ENCODE results near the gene CCSER2.

The CCSER2 gene

DNA sequence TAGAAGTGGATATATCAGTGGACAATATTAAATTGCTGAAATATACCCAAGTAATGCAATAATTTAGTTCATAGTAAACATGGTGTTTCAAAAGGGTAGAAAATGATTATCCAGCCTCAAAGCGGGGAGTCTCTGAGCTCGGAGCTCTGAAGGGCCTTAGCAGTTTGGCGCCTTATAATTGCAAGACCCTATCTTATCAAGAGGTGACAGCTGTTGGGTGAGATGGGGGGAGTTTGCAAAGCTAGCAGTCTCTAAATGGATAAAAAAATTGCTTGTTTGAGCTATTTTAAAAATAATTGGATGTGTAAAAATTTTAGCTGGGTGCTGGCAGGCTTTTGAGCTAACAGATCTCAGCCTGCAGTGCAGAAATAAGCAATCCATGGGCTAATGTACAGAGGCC lies 219.2 kb downstream of the CCSER2 start:
- Histone ChIP-seq H3K27me3 (ENCODE audit: control insufficient read depth in 1 of 2, insufficient read depth in 2 of 2, low read length in 2 of 2) (peaks cover 5 to 13% of the 10 kb centered on the region in 2 donors), H3K4me1 (ENCODE audit: control insufficient read depth in 1 of 2, insufficient read depth in 2 of 2, low read length in 2 of 2) (no peaks in the 10 kb centered on the region), H3K9me3 (ENCODE audit: control insufficient read depth in 1 of 2, low read length in 2 of 2) (no peaks in the 10 kb centered on the region), H3K9ac (ENCODE audit: low read depth in 1 of 2, low read length in 2 of 2) (no peak overlapping the region), H3K27ac (ENCODE audit: low read depth, low read length) (no peak overlapping the region), H3K4me3 (ENCODE audit: low read depth in 1 of 2, low read length in 2 of 2) (no peak overlapping the region), H3K36me3 (ENCODE audit: control insufficient read depth in 1 of 2, insufficient read depth in 2 of 2, low read length in 2 of 2) (no peaks in the 10 kb centered on the region)

DNA sequence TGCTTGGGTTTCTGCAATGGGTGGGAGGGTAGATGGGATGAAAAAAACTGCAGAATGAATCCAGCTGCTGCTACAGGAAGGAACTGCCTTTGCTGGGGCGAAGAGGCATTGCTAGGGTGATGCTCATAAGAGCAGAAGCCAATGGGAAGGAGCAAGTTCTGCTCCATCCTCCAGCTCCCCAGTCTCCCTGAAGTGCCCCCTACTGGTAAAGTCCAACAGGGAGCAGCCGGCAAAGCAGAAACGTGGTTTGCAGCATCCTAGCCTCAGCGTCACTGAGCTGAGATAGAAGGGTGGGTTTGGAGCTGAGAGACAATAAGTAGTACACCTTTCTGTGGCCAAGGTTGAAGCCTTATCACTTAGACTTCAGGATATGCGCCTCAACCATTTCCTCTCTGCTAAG lies 220.5 kb downstream of the CCSER2 start:
- H3K27me3 ChIP-seq (ENCODE audit: control insufficient read depth in 1 of 2, insufficient read depth in 2 of 2, low read length in 2 of 2): peaks cover 5 to 13% of the 10 kb centered on the region in 2 donors

GRCh38 chr10:84549368-84550165 lies 221.2 kb downstream of the CCSER2 start:
- Histone ChIP-seq H3K27ac (ENCODE audit: low read depth, low read length) (no peak overlapping the region), H3K27me3 (ENCODE audit: control insufficient read depth in 1 of 2, insufficient read depth in 2 of 2, low read length in 2 of 2) (peaks cover 5 to 13% of the 10 kb centered on the region in 2 donors), H3K9me3 (ENCODE audit: control insufficient read depth in 1 of 2, low read length in 2 of 2) (no peaks in the 10 kb centered on the region), H3K4me3 (ENCODE audit: low read depth in 1 of 2, low read length in 2 of 2) (no peak overlapping the region), H3K9ac (ENCODE audit: low read depth in 1 of 2, low read length in 2 of 2) (no peak overlapping the region), H3K4me1 (ENCODE audit: control insufficient read depth in 1 of 2, insufficient read depth in 2 of 2, low read length in 2 of 2) (no peaks in the 10 kb centered on the region), H3K36me3 (ENCODE audit: control insufficient read depth in 1 of 2, insufficient read depth in 2 of 2, low read length in 2 of 2) (no peaks in the 10 kb centered on the region)

More for the DNA sequence above, 220.5 kb downstream of the CCSER2 start:
- no peaks in the 10 kb centered on the region for H3K9me3 ChIP-seq (ENCODE audit: control insufficient read depth in 1 of 2, low read length in 2 of 2)
- no peak overlapping the region for H3K4me3 ChIP-seq (ENCODE audit: low read depth in 1 of 2, low read length in 2 of 2)
- no peaks in the 10 kb centered on the region for H3K4me1 ChIP-seq (ENCODE audit: control insufficient read depth in 1 of 2, insufficient read depth in 2 of 2, low read length in 2 of 2)
- no peaks in the 10 kb centered on the region for H3K36me3 ChIP-seq (ENCODE audit: control insufficient read depth in 1 of 2, insufficient read depth in 2 of 2, low read length in 2 of 2)
- no peak overlapping the region for H3K27ac ChIP-seq (ENCODE audit: low read depth, low read length)
- no peak overlapping the region for H3K9ac ChIP-seq (ENCODE audit: low read depth in 1 of 2, low read length in 2 of 2)

DNA sequence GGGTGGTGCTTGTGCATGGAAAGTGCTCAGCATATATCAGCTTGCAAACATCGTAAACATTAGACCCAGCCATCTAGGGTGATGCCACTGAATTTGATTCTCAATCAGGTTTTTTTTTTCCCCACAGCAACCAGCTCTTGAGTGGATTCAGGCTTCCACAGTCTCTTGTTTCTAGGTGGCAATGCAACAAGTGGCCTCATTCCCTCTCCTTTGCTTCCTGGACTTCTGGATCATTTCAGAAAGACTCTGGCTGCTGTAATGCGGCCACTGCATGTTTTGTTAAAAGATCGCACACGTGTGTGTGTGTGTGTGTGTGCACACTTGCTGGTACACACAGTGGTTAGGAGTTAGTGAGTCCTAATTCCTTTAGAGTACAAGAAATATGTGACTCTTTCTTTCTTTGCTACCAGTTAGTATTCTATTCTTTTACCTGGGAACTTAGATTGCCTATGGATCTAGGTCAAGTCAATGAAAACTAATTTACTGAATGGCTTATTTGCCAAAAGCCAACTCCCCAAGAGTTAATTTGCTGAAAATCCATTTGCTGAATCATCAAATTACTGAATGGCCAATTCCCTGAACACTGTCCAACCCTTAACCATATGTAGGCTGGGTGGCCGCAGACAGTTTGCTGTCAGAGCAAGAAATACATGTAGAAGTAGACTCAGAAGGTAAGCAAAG lies 222.5 kb downstream of the CCSER2 start:
- Histone ChIP-seq H3K4me3 (ENCODE audit: low read depth in 1 of 2, low read length in 2 of 2) (no peak overlapping the region), H3K9ac (ENCODE audit: low read depth in 1 of 2, low read length in 2 of 2) (no peak overlapping the region), H3K27ac (ENCODE audit: low read depth, low read length) (no peak overlapping the region), H3K36me3 (ENCODE audit: control insufficient read depth in 1 of 2, insufficient read depth in 2 of 2, low read length in 2 of 2) (no peaks in the 10 kb centered on the region), H3K27me3 (ENCODE audit: control insufficient read depth in 1 of 2, insufficient read depth in 2 of 2, low read length in 2 of 2) (peaks cover 5 to 13% of the 10 kb centered on the region in 2 donors), H3K4me1 (ENCODE audit: control insufficient read depth in 1 of 2, insufficient read depth in 2 of 2, low read length in 2 of 2) (no peaks in the 10 kb centered on the region), H3K9me3 (ENCODE audit: control insufficient read depth in 1 of 2, low read length in 2 of 2) (no peaks in the 10 kb centered on the region)

DNA sequence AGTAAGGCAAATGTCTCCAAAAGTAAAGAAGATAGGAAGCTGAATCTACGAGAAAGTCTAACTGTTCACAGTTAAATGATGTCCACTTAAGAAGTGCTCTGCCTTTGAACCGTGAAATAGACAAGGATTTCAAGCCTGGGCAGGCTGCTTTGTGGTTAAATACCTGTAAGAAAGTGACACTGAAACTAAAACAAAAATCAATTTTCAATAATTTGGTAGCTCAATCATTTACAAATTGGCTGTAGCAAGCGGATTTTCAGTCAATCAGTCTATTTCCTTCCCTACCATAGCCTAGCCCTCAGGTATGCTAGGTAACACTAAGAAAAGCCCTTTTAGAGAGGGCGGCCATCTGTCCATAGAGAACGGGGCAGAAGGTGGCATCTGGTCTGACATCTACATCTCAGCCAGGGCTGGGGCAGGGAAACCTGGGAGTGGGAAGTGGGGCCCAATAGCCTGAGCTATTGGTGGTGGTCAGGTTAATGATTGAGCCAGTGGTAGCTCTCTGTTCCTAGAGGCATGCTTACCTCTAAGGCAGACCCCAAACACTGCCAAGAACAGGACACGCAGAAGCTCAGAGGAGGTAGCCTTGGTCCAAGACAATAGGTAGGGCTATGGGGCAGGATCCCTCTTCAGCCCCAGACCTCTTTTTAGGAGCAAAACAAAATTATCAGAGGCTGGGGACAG lies 223.2 kb downstream of the CCSER2 start:
- Histone ChIP-seq H3K27me3 (ENCODE audit: control insufficient read depth in 1 of 2, insufficient read depth in 2 of 2, low read length in 2 of 2) (peaks cover 5 to 13% of the 10 kb centered on the region in 2 donors), H3K9me3 (ENCODE audit: control insufficient read depth in 1 of 2, low read length in 2 of 2) (no peaks in the 10 kb centered on the region), H3K27ac (ENCODE audit: low read depth, low read length) (no peak overlapping the region), H3K36me3 (ENCODE audit: control insufficient read depth in 1 of 2, insufficient read depth in 2 of 2, low read length in 2 of 2) (no peaks in the 10 kb centered on the region), H3K9ac (ENCODE audit: low read depth in 1 of 2, low read length in 2 of 2) (no peak overlapping the region), H3K4me3 (ENCODE audit: low read depth in 1 of 2, low read length in 2 of 2) (no peak overlapping the region), H3K4me1 (ENCODE audit: control insufficient read depth in 1 of 2, insufficient read depth in 2 of 2, low read length in 2 of 2) (no peaks in the 10 kb centered on the region)

GRCh38 chr10:84552478-84552877 lies 224.1 kb downstream of the CCSER2 start:
- Histone ChIP-seq H3K9me3 (ENCODE audit: control insufficient read depth in 1 of 2, low read length in 2 of 2) (no peaks in the 10 kb centered on the region), H3K27me3 (ENCODE audit: control insufficient read depth in 1 of 2, insufficient read depth in 2 of 2, low read length in 2 of 2) (peaks cover 5 to 13% of the 10 kb centered on the region in 2 donors), H3K9ac (ENCODE audit: low read depth in 1 of 2, low read length in 2 of 2) (no peak overlapping the region), H3K36me3 (ENCODE audit: control insufficient read depth in 1 of 2, insufficient read depth in 2 of 2, low read length in 2 of 2) (no peaks in the 10 kb centered on the region), H3K4me1 (ENCODE audit: control insufficient read depth in 1 of 2, insufficient read depth in 2 of 2, low read length in 2 of 2) (no peaks in the 10 kb centered on the region), H3K4me3 (ENCODE audit: low read depth in 1 of 2, low read length in 2 of 2) (no peak overlapping the region), H3K27ac (ENCODE audit: low read depth, low read length) (no peak overlapping the region)

DNA sequence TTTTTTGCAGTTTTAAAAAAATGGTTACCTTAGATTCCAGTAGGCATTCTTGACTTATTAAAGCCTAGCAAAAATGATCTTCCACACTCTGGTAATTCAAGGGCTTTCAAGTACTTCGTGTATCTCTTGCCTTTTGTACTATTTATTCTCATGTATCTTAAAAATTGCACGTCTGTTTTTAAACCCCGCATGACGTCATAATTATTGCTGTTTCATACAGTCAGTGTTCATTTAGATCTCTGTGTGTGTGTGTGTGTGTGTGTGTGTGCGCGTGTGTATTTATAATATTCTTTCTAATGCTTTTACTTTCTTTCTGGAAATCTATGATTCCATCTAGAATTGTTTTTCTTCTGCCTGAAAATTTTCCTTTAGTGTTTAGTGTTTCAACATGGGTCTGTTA lies 234.2 kb downstream of the CCSER2 start:
- Histone ChIP-seq H3K9me3 (ENCODE audit: control insufficient read depth in 1 of 2, low read length in 2 of 2) (no peaks in the 10 kb centered on the region), H3K4me3 (ENCODE audit: low read depth in 1 of 2, low read length in 2 of 2) (no peak overlapping the region), H3K4me1 (ENCODE audit: control insufficient read depth in 1 of 2, insufficient read depth in 2 of 2, low read length in 2 of 2) (no peaks in the 10 kb centered on the region), H3K9ac (ENCODE audit: low read depth in 1 of 2, low read length in 2 of 2) (no peak overlapping the region), H3K36me3 (ENCODE audit: control insufficient read depth in 1 of 2, insufficient read depth in 2 of 2, low read length in 2 of 2) (no peaks in the 10 kb centered on the region), H3K27ac (ENCODE audit: low read depth, low read length) (no peak overlapping the region), H3K27me3 (ENCODE audit: control insufficient read depth in 1 of 2, insufficient read depth in 2 of 2, low read length in 2 of 2) (no peaks in the 10 kb centered on the region)

DNA sequence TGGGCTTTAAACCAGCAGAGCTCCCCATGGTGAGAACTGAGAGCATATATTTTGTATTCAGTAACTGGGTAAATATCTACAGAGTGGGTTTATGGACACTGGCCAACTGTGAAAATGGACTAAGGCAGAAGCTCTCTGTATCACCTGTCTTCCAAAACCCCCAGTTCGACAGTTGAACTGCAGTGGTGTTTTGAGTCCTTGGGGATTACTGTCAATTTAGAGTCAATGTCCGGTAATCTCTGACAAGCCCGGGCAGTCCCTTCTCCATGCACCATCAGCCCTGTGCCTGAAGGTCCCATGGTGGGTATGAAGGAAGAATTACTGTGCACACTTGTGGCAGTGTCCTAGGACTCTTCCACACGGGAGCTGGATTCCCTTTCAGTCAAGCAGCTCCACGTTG lies 235.0 kb downstream of the CCSER2 start:
- no peaks in the 10 kb centered on the region for H3K4me1 ChIP-seq (ENCODE audit: control insufficient read depth in 1 of 2, insufficient read depth in 2 of 2, low read length in 2 of 2)
- H3K9me3 ChIP-seq (ENCODE audit: control insufficient read depth in 1 of 2, low read length in 2 of 2): no peaks in the 10 kb centered on the region
- H3K9ac ChIP-seq (ENCODE audit: low read depth in 1 of 2, low read length in 2 of 2): no peak overlapping the region
- H3K36me3 ChIP-seq (ENCODE audit: control insufficient read depth in 1 of 2, insufficient read depth in 2 of 2, low read length in 2 of 2): no peaks in the 10 kb centered on the region
- H3K27ac ChIP-seq (ENCODE audit: low read depth, low read length): no peak overlapping the region
- H3K4me3 ChIP-seq (ENCODE audit: low read depth in 1 of 2, low read length in 2 of 2): no peak overlapping the region
- no peaks in the 10 kb centered on the region for H3K27me3 ChIP-seq (ENCODE audit: control insufficient read depth in 1 of 2, insufficient read depth in 2 of 2, low read length in 2 of 2)

DNA sequence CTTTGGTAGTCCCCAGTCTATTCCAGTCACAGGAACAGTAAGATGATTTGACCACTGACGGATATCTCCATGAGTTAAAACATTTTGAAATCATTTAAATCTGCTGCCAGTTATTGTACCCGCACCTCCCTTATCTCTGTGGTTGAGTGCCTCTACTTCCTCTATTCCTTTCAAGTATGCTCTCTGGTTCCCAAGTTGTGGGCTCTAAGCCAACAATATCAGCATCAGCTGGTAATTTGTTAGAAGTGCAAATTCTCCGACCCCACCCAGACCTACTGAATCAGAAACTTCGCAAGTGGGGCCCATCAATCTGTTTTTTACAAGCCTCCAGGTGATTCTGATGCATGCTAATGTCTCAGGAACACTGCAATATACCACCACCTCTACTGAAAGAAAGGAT lies 235.5 kb downstream of the CCSER2 start:
- no peak overlapping the region for H3K27ac ChIP-seq (ENCODE audit: low read depth, low read length)
- no peak overlapping the region for H3K4me3 ChIP-seq (ENCODE audit: low read depth in 1 of 2, low read length in 2 of 2)
- H3K9me3 ChIP-seq (ENCODE audit: control insufficient read depth in 1 of 2, low read length in 2 of 2): no peaks in the 10 kb centered on the region
- H3K4me1 ChIP-seq (ENCODE audit: control insufficient read depth in 1 of 2, insufficient read depth in 2 of 2, low read length in 2 of 2): no peaks in the 10 kb centered on the region
- H3K9ac ChIP-seq (ENCODE audit: low read depth in 1 of 2, low read length in 2 of 2): no peak overlapping the region
- H3K27me3 ChIP-seq (ENCODE audit: control insufficient read depth in 1 of 2, insufficient read depth in 2 of 2, low read length in 2 of 2): no peaks in the 10 kb centered on the region
- H3K36me3 ChIP-seq (ENCODE audit: control insufficient read depth in 1 of 2, insufficient read depth in 2 of 2, low read length in 2 of 2): no peaks in the 10 kb centered on the region
